Fibroblast of lung (primary cell): ENCODE data around the gene ALDH5A1. TPM values are rescaled to one million over a fixed set of nuclear protein-coding genes. Genes with fewer than 3 reads are reported as not detected.

Experiments
- DNase-seq, 2 donors: peaks; one replicate each; pipeline versions ENCODE4 v3.0.0 to v3.0.0-alpha.2; 2010; ENCODE audit warnings: low read depth in 2 of 2
- H2AFZ ChIP-seq: 2 replicates; pipeline ENCODE4 v1.5.1; 2012; ENCODE audit warnings: low read length, control low read depth, inconsistent platforms
- H3K27ac ChIP-seq: 2 replicates; pipeline ENCODE4 v1.5.1; 2011; ENCODE audit warnings: low read length, control low read depth; ENCODE audit not compliant: insufficient read depth
- H3K27me3 ChIP-seq: 2 replicates; pipeline ENCODE4 v1.5.1; 2011; ENCODE audit warnings: mild to moderate bottlenecking, low read length; ENCODE audit not compliant: control insufficient read depth, insufficient read depth
- H3K36me3 ChIP-seq: 2 replicates; pipeline ENCODE4 v1.5.1; 2011; ENCODE audit warnings: low read length; ENCODE audit not compliant: control insufficient read depth, insufficient read depth
- H3K4me1 ChIP-seq: 2 replicates; pipeline ENCODE4 v1.5.1; 2011; ENCODE audit warnings: low read length; ENCODE audit not compliant: control insufficient read depth, insufficient read depth; ENCODE audit errors: extremely low read depth
- H3K4me2 ChIP-seq: 2 replicates; pipeline ENCODE4 v1.5.1; 2011; ENCODE audit warnings: low read length, control low read depth; ENCODE audit not compliant: insufficient read depth; ENCODE audit errors: extremely low read depth
- H3K4me3 ChIP-seq, 4 experiments: fragments of 200-600 bp in 1 of 4; sonication (generic) in 1 of 4; replicated peaks in 1 of 4; 2 replicates each; pipeline ENCODE4 v1.5.1; 2011 to 2016; ENCODE audit warnings: low read length in 4 of 4, low read depth in 3 of 4, mild to moderate bottlenecking in 3 of 4, control low read depth in 2 of 4, inconsistent platforms in 1 of 4, mixed read lengths in 1 of 4; ENCODE audit not compliant: insufficient read depth in 1 of 4; ENCODE audit errors: control extremely low read depth in 1 of 4
- H3K79me2 ChIP-seq: 2 replicates; pipeline ENCODE4 v1.5.1; 2012; ENCODE audit warnings: mild to moderate bottlenecking, low read length, inconsistent platforms; ENCODE audit not compliant: control insufficient read depth, insufficient read depth
- H3K9ac ChIP-seq: 2 replicates; pipeline ENCODE4 v1.5.1; 2011; ENCODE audit warnings: mild to moderate bottlenecking, low read length, control low read depth; ENCODE audit not compliant: insufficient read depth
- H3K9me3 ChIP-seq: 2 replicates; pipeline ENCODE4 v1.5.1; 2012; ENCODE audit warnings: low read depth, low read length; ENCODE audit not compliant: control insufficient read depth, insufficient read depth
- H4K20me1 ChIP-seq: 2 replicates; pipeline ENCODE4 v1.5.1; 2011; ENCODE audit warnings: low read length; ENCODE audit not compliant: control insufficient read depth, insufficient read depth; ENCODE audit errors: extremely low read depth
- EZH2 ChIP-seq: IDR thresholded peaks from 2 replicates; pipeline ENCODE4 v1.5.1; 2012; ENCODE audit warnings: low read length, control low read depth, mild to moderate bottlenecking; ENCODE audit errors: missing control alignments
- polyA plus RNA-seq, 2 donors: library from polyadenylated mRNA; depleted of rRNA in 1 of 2; stranded (reverse) in 1 of 2; unstranded in 1 of 2; fragments of >200 nt; gene quantifications; 2 replicates each; pipeline ENCODE4 v1.2.1, GENCODE V29; 2011 to 2012; ENCODE audit warnings: missing spikeins in 1 of 2
- total RNA-seq: library from RNA; depleted of rRNA; stranded (reverse); fragments of >200 nt; gene quantifications from 2 replicates; pipeline ENCODE4 v1.2.1, GENCODE V29; 2014
- TF ChIP-seq, protein P1 (sequence below), 2 donors: IDR thresholded peaks in 1 of 2; conservative IDR thresholded peaks in 1 of 2; 1 replicate in 1 of 2; 2 replicates in 1 of 2; pipeline ENCODE4 v1.5.1; 2011 to 2012; ENCODE audit warnings: low read length in 2 of 2, control low read depth in 1 of 2, inconsistent platforms in 1 of 2, low read depth in 1 of 2, mild to moderate bottlenecking in 1 of 2

Gene ALDH5A1
- total and polyA plus RNA-seq, 2 donors (not counting 1 experiment from before 2014, with no cell fraction given) = 0.23 to 0.33 TPM

DNA sequence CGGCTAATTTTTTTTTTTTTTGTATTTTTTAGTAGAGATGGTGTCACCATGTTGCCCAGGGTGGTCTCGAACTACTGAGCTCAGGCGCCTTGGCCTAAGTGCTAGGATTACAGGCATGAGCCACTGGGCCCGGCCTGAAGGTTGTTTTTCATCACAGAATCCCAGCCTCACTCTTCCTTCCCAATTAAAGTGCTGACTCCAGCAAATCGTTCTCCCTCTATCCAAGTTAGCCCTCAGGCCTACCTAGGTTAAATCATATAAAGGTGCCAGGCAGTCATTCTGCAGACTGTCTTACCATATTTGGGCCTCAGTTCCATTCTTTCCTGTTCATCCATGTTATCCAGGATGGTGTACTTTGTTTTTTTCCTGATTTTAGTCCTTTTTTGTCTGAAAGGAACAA, 56.4 kb downstream of the ALDH5A1 start:
- H3K9ac ChIP-seq = no peak overlapping the region

DNA sequence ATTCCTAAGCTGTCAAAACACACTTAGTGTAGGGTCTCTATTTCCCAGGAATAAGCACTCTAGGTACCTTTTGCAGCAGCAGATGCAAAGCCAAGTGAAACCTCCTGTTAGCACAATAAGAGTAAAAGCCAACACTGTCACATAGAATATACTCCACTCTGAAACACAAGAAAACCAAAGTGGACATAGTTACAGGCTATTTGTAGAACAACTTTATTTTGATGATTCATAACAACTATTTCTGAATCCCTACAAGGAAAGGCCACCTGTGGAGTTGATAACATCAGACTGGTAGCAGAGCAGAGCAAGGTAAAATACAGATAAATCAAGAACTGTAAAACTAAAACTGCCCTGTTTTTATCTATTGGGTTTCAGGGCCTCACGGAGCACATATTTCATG, 59.7 kb downstream of the ALDH5A1 start:
- H3K4me1 ChIP-seq = no peaks in the 10 kb centered on the region
- H3K4me3 ChIP-seq = no peak overlapping the region
- no peak overlapping the region for H3K27ac ChIP-seq
- no peaks in the 10 kb centered on the region for H3K36me3 ChIP-seq
- no peak for DNase-seq
- no peak overlapping the region for H3K9ac ChIP-seq
- H3K4me2 ChIP-seq = no peak overlapping the region
- H3K27me3 ChIP-seq = no peaks in the 10 kb centered on the region
- no peaks in the 10 kb centered on the region for H4K20me1 ChIP-seq
- TF ChIP-seq EZH2 = no peak
- TF ChIP-seq, protein P1, sequence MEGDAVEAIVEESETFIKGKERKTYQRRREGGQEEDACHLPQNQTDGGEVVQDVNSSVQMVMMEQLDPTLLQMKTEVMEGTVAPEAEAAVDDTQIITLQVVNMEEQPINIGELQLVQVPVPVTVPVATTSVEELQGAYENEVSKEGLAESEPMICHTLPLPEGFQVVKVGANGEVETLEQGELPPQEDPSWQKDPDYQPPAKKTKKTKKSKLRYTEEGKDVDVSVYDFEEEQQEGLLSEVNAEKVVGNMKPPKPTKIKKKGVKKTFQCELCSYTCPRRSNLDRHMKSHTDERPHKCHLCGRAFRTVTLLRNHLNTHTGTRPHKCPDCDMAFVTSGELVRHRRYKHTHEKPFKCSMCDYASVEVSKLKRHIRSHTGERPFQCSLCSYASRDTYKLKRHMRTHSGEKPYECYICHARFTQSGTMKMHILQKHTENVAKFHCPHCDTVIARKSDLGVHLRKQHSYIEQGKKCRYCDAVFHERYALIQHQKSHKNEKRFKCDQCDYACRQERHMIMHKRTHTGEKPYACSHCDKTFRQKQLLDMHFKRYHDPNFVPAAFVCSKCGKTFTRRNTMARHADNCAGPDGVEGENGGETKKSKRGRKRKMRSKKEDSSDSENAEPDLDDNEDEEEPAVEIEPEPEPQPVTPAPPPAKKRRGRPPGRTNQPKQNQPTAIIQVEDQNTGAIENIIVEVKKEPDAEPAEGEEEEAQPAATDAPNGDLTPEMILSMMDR (conservative IDR thresholded peaks at IDR 0.05 in 1 of 2, IDR thresholded peaks at IDR 0.05 in 1 of 2; ENCODE audit: low read depth in 1 of 2, low read length in 2 of 2) = no peak
- no peak overlapping the region for H2AFZ ChIP-seq
- no peaks in the 10 kb centered on the region for H3K79me2 ChIP-seq
- no peaks in the 10 kb centered on the region for H3K9me3 ChIP-seq

More for the DNA sequence above, 56.4 kb downstream of the ALDH5A1 start:
- H3K27me3 ChIP-seq = no peaks in the 10 kb centered on the region
- H2AFZ ChIP-seq = no peak overlapping the region
- H3K9me3 ChIP-seq = no peaks in the 10 kb centered on the region
- H3K4me1 ChIP-seq = no peaks in the 10 kb centered on the region
- DNase-seq = no peak
- no peak overlapping the region for H3K4me2 ChIP-seq
- no peak overlapping the region for H3K4me3 ChIP-seq
- H4K20me1 ChIP-seq = no peaks in the 10 kb centered on the region
- no peak overlapping the region for H3K27ac ChIP-seq
- H3K36me3 ChIP-seq = no peaks in the 10 kb centered on the region
- no peak for TF ChIP-seq EZH2
- TF ChIP-seq, protein P1 (conservative IDR thresholded peaks at IDR 0.05 in 1 of 2, IDR thresholded peaks at IDR 0.05 in 1 of 2; ENCODE audit: low read depth in 1 of 2, low read length in 2 of 2) = no peak
- H3K79me2 ChIP-seq = no peaks in the 10 kb centered on the region

DNA sequence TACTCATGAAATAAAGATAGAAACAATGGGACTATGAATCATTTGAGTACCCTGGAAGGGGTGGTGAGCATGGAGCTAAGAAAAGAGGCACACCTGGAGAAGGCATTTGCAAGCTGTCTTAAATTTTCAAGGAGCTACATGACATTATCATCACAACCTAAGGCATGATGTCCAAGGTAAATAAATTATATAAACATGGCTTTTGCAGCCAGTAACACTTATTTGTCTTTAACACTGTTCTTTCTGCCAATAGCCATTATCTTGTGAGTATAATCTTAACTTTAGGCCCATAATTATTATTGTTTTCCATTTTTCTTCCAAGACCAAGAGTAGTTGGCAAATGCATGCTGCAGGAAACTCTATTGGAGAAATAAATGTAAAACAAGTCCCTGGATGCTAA, 63.7 kb downstream of the ALDH5A1 start:
- Histone ChIP-seq H3K4me3 (no peak overlapping the region), H3K79me2 (no peaks in the 10 kb centered on the region)

More for the DNA sequence above, 63.7 kb downstream of the ALDH5A1 start:
- TF ChIP-seq, protein P1 (conservative IDR thresholded peaks at IDR 0.05 in 1 of 2, IDR thresholded peaks at IDR 0.05 in 1 of 2; ENCODE audit: low read depth in 1 of 2, low read length in 2 of 2) = no peak
- TF ChIP-seq EZH2 = no peak
- Histone ChIP-seq H4K20me1 (no peaks in the 10 kb centered on the region), H3K4me1 (no peaks in the 10 kb centered on the region), H3K4me2 (no peak overlapping the region), H3K27ac (no peak overlapping the region), H3K27me3 (no peaks in the 10 kb centered on the region), H2AFZ (no peak overlapping the region), H3K9me3 (no peaks in the 10 kb centered on the region), H3K9ac (no peak overlapping the region), H3K36me3 (no peaks in the 10 kb centered on the region)
- no peak for DNase-seq
